Sigmoid colon (tissue), 3 donors: ENCODE data around the gene PCDHB13.

Experiments used
- POLR2A ChIP-seq, 2 donors: fragments of 450-650 bp; IDR thresholded peaks; one replicate each; pipeline ENCODE4 v1.6.1; 2016; ENCODE audit warnings: antibody characterized with exemption in 2 of 2, mild to moderate bottlenecking in 2 of 2, moderate library complexity in 2 of 2
- TF ChIP-seq, protein P1 (sequence below), 4 experiments: fragments of 450-650 bp in 3 of 4; fragments of 200-600 bp in 1 of 4; IDR thresholded peaks; one replicate each; pipeline ENCODE4 v1.5.1; 2016 to 2019; ENCODE audit warnings: antibody characterized with exemption in 4 of 4, mild to moderate bottlenecking in 3 of 4, moderate library complexity in 2 of 4

DNA sequence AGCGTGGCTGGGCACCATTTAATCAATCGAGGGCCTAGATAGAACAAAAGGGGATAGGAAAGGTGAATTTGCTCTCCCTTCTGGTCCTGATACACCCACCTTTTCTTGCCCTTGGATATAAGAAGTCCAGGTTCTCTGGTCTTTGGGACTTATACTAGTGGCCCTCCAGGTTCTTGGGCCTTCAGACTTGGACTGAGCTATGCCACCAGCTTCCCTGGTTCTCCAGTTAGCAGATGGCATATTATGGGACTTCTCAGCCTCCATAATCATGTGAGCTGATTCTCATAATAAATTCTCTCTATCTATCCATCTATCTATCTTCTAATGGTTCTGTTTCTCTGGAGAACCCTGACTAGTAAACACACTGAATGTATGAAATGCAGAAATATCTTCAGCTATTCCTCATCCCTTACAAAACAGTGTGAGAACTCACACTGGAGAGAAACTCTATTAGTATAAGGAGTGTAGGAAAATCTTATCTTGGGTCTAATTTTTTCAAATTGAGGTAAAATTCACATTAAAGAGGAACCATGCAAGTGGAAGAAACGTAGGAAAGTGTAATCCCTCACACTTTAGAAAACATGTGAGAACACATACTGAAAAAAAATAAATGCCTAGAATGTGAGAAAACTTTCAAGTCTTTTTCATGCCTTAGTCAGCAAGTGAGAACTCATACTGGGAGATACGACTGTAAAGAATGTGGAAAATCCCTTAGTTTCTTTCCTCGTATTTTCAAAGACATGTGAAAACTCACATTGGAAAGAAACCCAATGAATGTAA, 46.9 kb downstream of the PCDHB13 start:
- TF ChIP-seq, protein P1, sequence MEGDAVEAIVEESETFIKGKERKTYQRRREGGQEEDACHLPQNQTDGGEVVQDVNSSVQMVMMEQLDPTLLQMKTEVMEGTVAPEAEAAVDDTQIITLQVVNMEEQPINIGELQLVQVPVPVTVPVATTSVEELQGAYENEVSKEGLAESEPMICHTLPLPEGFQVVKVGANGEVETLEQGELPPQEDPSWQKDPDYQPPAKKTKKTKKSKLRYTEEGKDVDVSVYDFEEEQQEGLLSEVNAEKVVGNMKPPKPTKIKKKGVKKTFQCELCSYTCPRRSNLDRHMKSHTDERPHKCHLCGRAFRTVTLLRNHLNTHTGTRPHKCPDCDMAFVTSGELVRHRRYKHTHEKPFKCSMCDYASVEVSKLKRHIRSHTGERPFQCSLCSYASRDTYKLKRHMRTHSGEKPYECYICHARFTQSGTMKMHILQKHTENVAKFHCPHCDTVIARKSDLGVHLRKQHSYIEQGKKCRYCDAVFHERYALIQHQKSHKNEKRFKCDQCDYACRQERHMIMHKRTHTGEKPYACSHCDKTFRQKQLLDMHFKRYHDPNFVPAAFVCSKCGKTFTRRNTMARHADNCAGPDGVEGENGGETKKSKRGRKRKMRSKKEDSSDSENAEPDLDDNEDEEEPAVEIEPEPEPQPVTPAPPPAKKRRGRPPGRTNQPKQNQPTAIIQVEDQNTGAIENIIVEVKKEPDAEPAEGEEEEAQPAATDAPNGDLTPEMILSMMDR (IDR thresholded peaks at IDR 0.05): no peak
- TF ChIP-seq POLR2A (IDR thresholded peaks at IDR 0.05): no peak
